Measurements from ENCODE around the gene ASTN2. TPM values are rescaled to one million over a fixed set of nuclear protein-coding genes. Genes with fewer than 3 reads are reported as not detected.

ASTN2 gene
- total and polyA plus RNA-seq, 2 donors (not counting 3 experiments of a cell fraction or from before 2014, with no cell fraction given): 1.0 to 1.9 TPM

DNA sequence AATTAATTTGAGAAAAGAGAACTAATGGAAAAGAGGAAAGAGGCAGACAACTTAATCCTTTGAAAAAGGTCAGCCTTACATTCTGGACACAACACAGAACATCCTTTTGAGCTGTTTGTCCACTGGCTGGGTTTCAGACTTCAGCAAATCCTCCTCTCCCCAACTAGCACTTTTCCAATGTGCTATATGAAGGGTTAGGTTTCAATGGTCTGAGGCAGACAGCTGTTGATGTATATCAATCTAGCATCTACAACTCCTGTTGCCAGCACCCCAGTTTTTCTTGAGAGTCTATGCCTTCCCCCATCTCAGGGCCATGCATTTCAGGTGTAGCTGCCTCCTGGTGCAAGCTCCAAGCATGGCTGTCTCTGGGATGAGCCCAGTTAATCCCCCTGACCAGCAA is 553.5 kb downstream of the ASTN2 start:
- Histone ChIP-seq H3K79me2 (ENCODE audit: control insufficient read depth, insufficient read depth, low read length) (no peaks in the 10 kb centered on the region), H3K27me3 (ENCODE audit: control insufficient read depth in 2 of 2, insufficient read depth in 2 of 2, low read length in 2 of 2) (no peaks in the 10 kb centered on the region), H3K36me3 (ENCODE audit: control insufficient read depth in 2 of 2, extremely low read depth in 1 of 2, insufficient read depth in 2 of 2, low read length in 2 of 2) (no peaks in the 10 kb centered on the region), H2AFZ (ENCODE audit: low read depth, low read length) (no peak overlapping the region), H3K4me2 (ENCODE audit: insufficient read depth, low read length) (no peak overlapping the region), H3K4me3 (replicated peaks in 1 of 3; ENCODE audit: insufficient read depth in 1 of 3, low read depth in 1 of 3, low read length in 3 of 3) (no peak overlapping the region), H3K9ac (replicated peaks; ENCODE audit: extremely low read depth, insufficient read depth, low read length) (no peak overlapping the region), H3K4me1 (ENCODE audit: control insufficient read depth, extremely low read depth, insufficient read depth, low read length) (no peaks in the 10 kb centered on the region), H3K27ac (ENCODE audit: insufficient read depth, low read depth, low read length) (no peak overlapping the region), H4K20me1 (replicated peaks; ENCODE audit: control insufficient read depth, extremely low read depth, insufficient read depth, low read length) (no peaks in the 10 kb centered on the region), H3K9me1 (replicated peaks; ENCODE audit: control insufficient read depth, extremely low read depth, insufficient read depth, low read length) (no peaks in the 10 kb centered on the region), H3K9me3 (replicated peaks; ENCODE audit: control insufficient read depth, insufficient read depth, low read length) (no peaks in the 10 kb centered on the region)
- intact Hi-C loops (cut with micrococcal nuclease) (no loop called here), dilution Hi-C loops (cut with MboI; ENCODE audit: extremely low pct_ligation_motif_present, low sequenced_read_pairs) (no loop called here)
- DNase-seq (ENCODE audit: low read depth, low spot score) (no peak), FAIRE-seq (no peak)
- no TSS peak for BruUV-seq (replicated peaks)
- ChIA-PET CTCF (interaction anchor here (1.9 to 3.9 kb wide), 2 partner anchors 124 to 1269 kb away, joined by 6 to 18 read pairs; no protein-coding TSS in a partner anchor), POLR2A (no interaction called here)
- no peak for TF ChIP-seq MYC (IDR thresholded peaks at IDR 0.05; ENCODE audit: low read depth, low read length)
- TF ChIP-seq FOS (IDR thresholded peaks at IDR 0.05; ENCODE audit: borderline replicate concordance, insufficient read depth, low read length): no peak
- TF ChIP-seq, protein P1, sequence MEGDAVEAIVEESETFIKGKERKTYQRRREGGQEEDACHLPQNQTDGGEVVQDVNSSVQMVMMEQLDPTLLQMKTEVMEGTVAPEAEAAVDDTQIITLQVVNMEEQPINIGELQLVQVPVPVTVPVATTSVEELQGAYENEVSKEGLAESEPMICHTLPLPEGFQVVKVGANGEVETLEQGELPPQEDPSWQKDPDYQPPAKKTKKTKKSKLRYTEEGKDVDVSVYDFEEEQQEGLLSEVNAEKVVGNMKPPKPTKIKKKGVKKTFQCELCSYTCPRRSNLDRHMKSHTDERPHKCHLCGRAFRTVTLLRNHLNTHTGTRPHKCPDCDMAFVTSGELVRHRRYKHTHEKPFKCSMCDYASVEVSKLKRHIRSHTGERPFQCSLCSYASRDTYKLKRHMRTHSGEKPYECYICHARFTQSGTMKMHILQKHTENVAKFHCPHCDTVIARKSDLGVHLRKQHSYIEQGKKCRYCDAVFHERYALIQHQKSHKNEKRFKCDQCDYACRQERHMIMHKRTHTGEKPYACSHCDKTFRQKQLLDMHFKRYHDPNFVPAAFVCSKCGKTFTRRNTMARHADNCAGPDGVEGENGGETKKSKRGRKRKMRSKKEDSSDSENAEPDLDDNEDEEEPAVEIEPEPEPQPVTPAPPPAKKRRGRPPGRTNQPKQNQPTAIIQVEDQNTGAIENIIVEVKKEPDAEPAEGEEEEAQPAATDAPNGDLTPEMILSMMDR (IDR thresholded peaks at IDR 0.05; ENCODE audit: extremely low read depth in 1 of 2, insufficient read depth in 1 of 2, low read depth in 1 of 2, low read length in 2 of 2): no peak

DNA sequence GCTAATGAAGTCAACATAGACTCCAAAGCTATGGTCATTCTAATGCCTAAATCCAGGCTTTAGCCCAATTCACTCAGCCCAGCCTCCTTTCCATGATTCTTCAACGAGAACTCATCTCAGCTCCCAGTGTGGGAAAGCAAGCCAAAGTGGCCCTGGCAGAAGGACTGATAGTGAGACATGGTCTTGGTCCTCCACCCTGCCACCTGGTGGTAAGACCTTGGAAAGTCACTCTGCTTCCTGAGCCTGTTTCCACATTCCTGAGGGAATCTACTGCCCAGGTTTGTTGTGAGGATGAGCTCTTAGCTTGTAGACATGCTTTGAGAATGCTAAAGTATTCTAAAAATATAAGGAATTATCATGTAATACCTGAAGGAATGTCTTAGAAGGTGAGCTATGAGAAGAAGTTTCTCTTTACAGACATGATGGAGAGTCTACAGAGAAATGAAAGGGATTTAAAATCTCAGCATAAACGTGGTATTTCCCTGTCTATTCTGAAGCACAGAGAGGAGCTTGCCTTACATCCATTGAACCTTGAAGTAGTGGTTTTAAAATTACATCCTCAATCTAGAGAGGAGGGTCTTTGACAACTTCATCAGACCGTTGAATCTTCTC is 554.2 kb downstream of the ASTN2 start:
- no peaks in the 10 kb centered on the region for H3K27me3 ChIP-seq (ENCODE audit: control insufficient read depth in 2 of 2, insufficient read depth in 2 of 2, low read length in 2 of 2)
- no peaks in the 10 kb centered on the region for H3K4me1 ChIP-seq (ENCODE audit: control insufficient read depth, extremely low read depth, insufficient read depth, low read length)
- no peaks in the 10 kb centered on the region for H4K20me1 ChIP-seq (replicated peaks; ENCODE audit: control insufficient read depth, extremely low read depth, insufficient read depth, low read length)
- BruUV-seq (replicated peaks): no TSS peak
- CTCF ChIA-PET: interaction anchor here (1.5 to 3.9 kb wide), 3 partner anchors 123 to 1269 kb away, joined by 6 to 18 read pairs (median 6); no protein-coding TSS in a partner anchor
- intact Hi-C loops (cut with micrococcal nuclease): loop anchor here (1.0 kb wide), 1 partner anchor 1267 kb away; no protein-coding TSS in a partner anchor
- DNase-seq (ENCODE audit: low read depth, low spot score) (peak; percentile 11), FAIRE-seq (peak; percentile 35)
- dilution Hi-C loops (cut with MboI; ENCODE audit: extremely low pct_ligation_motif_present, low sequenced_read_pairs): no loop called here
- no peak overlapping the region for H3K4me2 ChIP-seq (ENCODE audit: insufficient read depth, low read length)
- no peaks in the 10 kb centered on the region for H3K9me1 ChIP-seq (replicated peaks; ENCODE audit: control insufficient read depth, extremely low read depth, insufficient read depth, low read length)
- H3K27ac ChIP-seq (ENCODE audit: insufficient read depth, low read depth, low read length): no peak overlapping the region
- no peak overlapping the region for H2AFZ ChIP-seq (ENCODE audit: low read depth, low read length)
- no peak overlapping the region for H3K9ac ChIP-seq (replicated peaks; ENCODE audit: extremely low read depth, insufficient read depth, low read length)
- H3K4me3 ChIP-seq (replicated peaks in 1 of 3; ENCODE audit: insufficient read depth in 1 of 3, low read depth in 1 of 3, low read length in 3 of 3): no peak overlapping the region
- H3K79me2 ChIP-seq (ENCODE audit: control insufficient read depth, insufficient read depth, low read length): no peaks in the 10 kb centered on the region
- H3K36me3 ChIP-seq (ENCODE audit: control insufficient read depth in 2 of 2, extremely low read depth in 1 of 2, insufficient read depth in 2 of 2, low read length in 2 of 2): no peaks in the 10 kb centered on the region
- H3K9me3 ChIP-seq (replicated peaks; ENCODE audit: control insufficient read depth, insufficient read depth, low read length): no peaks in the 10 kb centered on the region
- TF ChIP-seq JUN (IDR thresholded peaks at IDR 0.05; ENCODE audit: borderline replicate concordance, insufficient read depth, insufficient read length, low read depth): no peak
- TF ChIP-seq, protein P1 (IDR thresholded peaks at IDR 0.05; ENCODE audit: extremely low read depth in 1 of 2, insufficient read depth in 1 of 2, low read depth in 1 of 2, low read length in 2 of 2): peak; percentile 45 to 54
- POLR2A ChIA-PET: no interaction called here

All from endothelial cell of umbilical vein (primary cell).